Sigmoid colon (tissue), 4 donors: ENCODE data around the gene MYADM.

Experiments used
- CTCF ChIP-seq, 4 experiments: fragments of 450-650 bp in 3 of 4; fragments of 200-600 bp in 1 of 4; IDR thresholded peaks; one replicate each; pipeline ENCODE4 v1.5.1; 2016 to 2019; ENCODE audit warnings: antibody characterized with exemption in 4 of 4, mild to moderate bottlenecking in 3 of 4, moderate library complexity in 2 of 4
- POLR2A ChIP-seq, 2 donors: fragments of 450-650 bp; IDR thresholded peaks; one replicate each; pipeline ENCODE4 v1.6.1; 2016; ENCODE audit warnings: antibody characterized with exemption in 2 of 2, mild to moderate bottlenecking in 2 of 2, moderate library complexity in 2 of 2
- POLR2AphosphoS5 ChIP-seq, 4 donors: sonication (generic); formaldehyde crosslinking; IDR thresholded peaks; one replicate each; pipeline ENCODE4 v1.6.1; 2017; ENCODE audit warnings: antibody characterized with exemption in 4 of 4

- no peak for TF ChIP-seq CTCF (IDR thresholded peaks at IDR 0.05)
- TF ChIP-seq POLR2AphosphoS5 (IDR thresholded peaks at IDR 0.05) = no peak
- TF ChIP-seq POLR2A (IDR thresholded peaks at IDR 0.05) = no peak
Measured at GRCh38 chr19:53870485-53870844, 2.8 kb downstream of the MYADM start.
